Transverse colon (tissue), 4 donors: ENCODE results near the gene ARHGEF37. TPM values are rescaled to one million over a fixed set of nuclear protein-coding genes. Genes with fewer than 3 reads are reported as not detected.
A peak's percentile ranks its signal among the peaks of the same experiment; 100 is the strongest.
"Not testable (repeated sequence)": the region's sequence is repeated elsewhere in the genome, so short reads cannot be mapped to it uniquely, and the experiment has no call there.

Source experiments
- DNase-seq: peaks from one replicate; pipeline ENCODE4 v3.0.0-alpha.2; 2019
- H3K27ac ChIP-seq, 4 donors: fragments of 200-600 bp; sonication (generic); 2 replicates each; pipeline ENCODE4 v1.5.1; 2016 to 2018; ENCODE audit warnings: inconsistent platforms in 4 of 4
- H3K27me3 ChIP-seq: fragments of 200-600 bp; sonication (generic); 2 replicates; pipeline ENCODE4 v1.5.1; 2017; ENCODE audit warnings: inconsistent platforms
- H3K36me3 ChIP-seq, 4 donors: fragments of 200-600 bp; sonication (generic); 2 replicates each; pipeline ENCODE4 v1.5.1; 2017 to 2019; ENCODE audit warnings: inconsistent platforms in 4 of 4
- H3K4me1 ChIP-seq, 4 donors: fragments of 200-600 bp; sonication (generic); 2 replicates each; pipeline ENCODE4 v1.5.1; 2017 to 2020; ENCODE audit warnings: inconsistent platforms in 4 of 4
- H3K4me3 ChIP-seq, 4 donors: fragments of 200-600 bp; sonication (generic); 1 replicate in 1 of 4; 2 replicates in 3 of 4; pipeline versions ENCODE4 v1.5.1 to v1.6.1; 2017 to 2019; ENCODE audit warnings: inconsistent platforms in 4 of 4
- H3K9me3 ChIP-seq, 2 donors: fragments of 200-600 bp; sonication (generic); 2 replicates each; pipeline ENCODE4 v1.5.1; 2017 to 2019; ENCODE audit warnings: inconsistent platforms in 2 of 2
- CTCF ChIP-seq, 5 experiments: fragments of 200-600 bp in 3 of 5; fragments of 450-650 bp in 2 of 5; sonication (generic) in 3 of 5; IDR thresholded peaks; 1 replicate in 2 of 5; 2 replicates in 3 of 5; pipeline ENCODE4 v1.5.1; 2016 to 2017; ENCODE audit warnings: antibody characterized with exemption in 5 of 5, inconsistent platforms in 3 of 5, mild to moderate bottlenecking in 2 of 5, moderate library complexity in 1 of 5
- EP300 ChIP-seq: sonication (generic); formaldehyde crosslinking; IDR thresholded peaks from one replicate; pipeline ENCODE4 v1.6.1; 2017; ENCODE audit warnings: antibody characterized with exemption, low read depth
- POLR2A ChIP-seq: fragments of 450-650 bp; IDR thresholded peaks from one replicate; pipeline ENCODE4 v1.6.1; 2016; ENCODE audit warnings: antibody characterized with exemption, mild to moderate bottlenecking, moderate library complexity
- POLR2AphosphoS5 ChIP-seq, 3 donors: sonication (generic); formaldehyde crosslinking; IDR thresholded peaks; one replicate each; pipeline ENCODE4 v1.6.1; 2016; ENCODE audit warnings: antibody characterized with exemption in 3 of 3
- WGBS, 2 donors: methylation state at CpG; one replicate each; pipeline ENCODE4 v1.1.5; 2018; ENCODE audit warnings: low coverage in 1 of 2; 5-methylcytosine and 5-hydroxymethylcytosine counted together
- in situ Hi-C, 4 donors: fragments of 200-750 bp; cut with MboI; loops; one replicate each; pipeline versions ENCODE4 v1.15.0 to v1.15.1; 2017; ENCODE audit warnings: low sequenced_read_pairs in 3 of 4, low pct_ligation_motif_present in 1 of 4, low pct_unique_long_range_greater_than_20kb in 1 of 4
- intact Hi-C: fragments of 100-400 bp; cut with DNase I; formaldehyde crosslinking; loops from one replicate; pipeline ENCODE4 v1.15.1; 2023; ENCODE audit warnings: low total_unique reads
- total RNA-seq, 4 donors: library from RNA; depleted of rRNA; stranded (reverse); fragments of >200 nt; gene quantifications; one replicate each; pipeline ENCODE4 v1.1.0, GENCODE V29; 2016

The ARHGEF37 gene
- total RNA-seq, 4 donors from 2014 or later: 14.2 to 27.5 (median 21.7) TPM

- DNase-seq: no peak
- no peaks in the 10 kb centered on the region for H3K36me3 ChIP-seq
- TF ChIP-seq CTCF (IDR thresholded peaks at IDR 0.05): no peak
- no peak for TF ChIP-seq POLR2A
- TF ChIP-seq EP300: no peak
- no peak for TF ChIP-seq POLR2AphosphoS5 (IDR thresholded peaks at IDR 0.05)
- H3K9me3 ChIP-seq: no peaks in the 10 kb centered on the region
- peaks cover 12 to 31% (median 20%) of the 10 kb centered on the region in 4 donors for H3K4me1 ChIP-seq
- no peak overlapping the region for H3K4me3 ChIP-seq
- in situ Hi-C loops (loop anchor here in 3 of 4 donors (5.0 to 25.0 kb wide), 5 partner anchors 115 to 222 kb away; partner anchors contain the start of genes GRPEL2 (in 1 of the 3) and IL17B (in 1 of the 3)), intact Hi-C loops (loop anchor here (10.0 kb wide), 1 partner anchor 185 kb away; the partner anchor contains the start of gene IL17B)
- 82 to 92% methylated on average over 2 of the region's 2 CpGs for WGBS, 2 donors
- H3K27ac ChIP-seq: no peak overlapping the region
- H3K27me3 ChIP-seq: no peaks in the 10 kb centered on the region
Measured at GRCh38 chr5:149559706-149560105, 21.6 kb upstream of the ARHGEF37 start.

GRCh38 chr5:149561848-149562247 is 19.4 kb upstream of the ARHGEF37 start:
- no peaks in the 10 kb centered on the region for H3K36me3 ChIP-seq
- in situ Hi-C loops: loop anchor here in 2 of 4 donors (10.0 to 25.0 kb wide), 3 partner anchors 117 to 225 kb away; partner anchors contain the start of gene GRPEL2 (in 1 of the 2)
- intact Hi-C loops: loop anchor here (2.0 to 10.0 kb wide), 2 partner anchors 123 to 187 kb away; partner anchors contain the start of gene IL17B
- no peak overlapping the region for H3K4me3 ChIP-seq
- TF ChIP-seq POLR2AphosphoS5 (IDR thresholded peaks at IDR 0.05): peak; percentile 45 to 60 (median 57)
- TF ChIP-seq EP300: no peak
- H3K27me3 ChIP-seq: no peaks in the 10 kb centered on the region
- H3K27ac ChIP-seq: peak overlapping the region; percentile 79 to 87 (median 85)
- 25 to 54% methylated on average over 1 to 2 of the region's 2 CpGs for WGBS, 2 donors
- no peak for DNase-seq
- peaks cover 12 to 31% (median 20%) of the 10 kb centered on the region in 4 donors for H3K4me1 ChIP-seq
- no peaks in the 10 kb centered on the region for H3K9me3 ChIP-seq

- Histone ChIP-seq H3K36me3 (no peaks in the 10 kb centered on the region), H3K4me3 (no peak overlapping the region), H3K27me3 (no peaks in the 10 kb centered on the region), H3K9me3 (no peaks in the 10 kb centered on the region), H3K4me1 (peaks cover 12 to 31% (median 20%) of the 10 kb centered on the region in 4 donors), H3K27ac (peak overlapping the region; percentile 79 to 87 (median 85))
- in situ Hi-C loops (loop anchor here in 2 of 4 donors (10.0 to 25.0 kb wide), 3 partner anchors 119 to 226 kb away; partner anchors contain the start of gene GRPEL2 (in 1 of the 2)), intact Hi-C loops (loop anchor here (2.0 to 10.0 kb wide), 2 partner anchors 125 to 189 kb away; partner anchors contain the start of gene IL17B)
- 61 to 67% methylated on average over 2 of the region's 2 CpGs for WGBS, 2 donors
- TF ChIP-seq EP300 (no peak), POLR2A (no peak), POLR2AphosphoS5 (IDR thresholded peaks at IDR 0.05) (no peak), CTCF (IDR thresholded peaks at IDR 0.05) (no peak)
- DNase-seq: no peak
Measured at GRCh38 chr5:149563466-149563865, 17.8 kb upstream of the ARHGEF37 start.

GRCh38 chr5:149564542-149565140 is 16.7 kb upstream of the ARHGEF37 start:
- in situ Hi-C loops (loop anchor here in 2 of 4 donors (10.0 to 25.0 kb wide), 3 partner anchors 120 to 227 kb away; partner anchors contain the start of gene GRPEL2 (in 1 of the 2)), intact Hi-C loops (loop anchor here (10.0 kb wide), 1 partner anchor 190 kb away; the partner anchor contains the start of gene IL17B)
- TF ChIP-seq CTCF (IDR thresholded peaks at IDR 0.05): peak; percentile 55 to 81 (median 60)
- not testable (repeated sequence) for H3K4me3 ChIP-seq, DNase-seq, H3K36me3 ChIP-seq, H3K9me3 ChIP-seq, H3K27me3 ChIP-seq
- Histone ChIP-seq H3K4me1 (peaks cover 16 to 31% (median 20%) of the 10 kb centered on the region in 4 donors), H3K27ac (peak overlapping the region; percentile 79 to 87 (median 85))
- WGBS, 2 donors: 48 to 70% methylated on average over 9 to 15 of the region's 15 CpGs
